ENCODE results near the gene DLEC1.

GRCh38 chr3:38114052-38114874 is 75.3 kb downstream of the DLEC1 start:
- TF ChIP-seq, protein P1, sequence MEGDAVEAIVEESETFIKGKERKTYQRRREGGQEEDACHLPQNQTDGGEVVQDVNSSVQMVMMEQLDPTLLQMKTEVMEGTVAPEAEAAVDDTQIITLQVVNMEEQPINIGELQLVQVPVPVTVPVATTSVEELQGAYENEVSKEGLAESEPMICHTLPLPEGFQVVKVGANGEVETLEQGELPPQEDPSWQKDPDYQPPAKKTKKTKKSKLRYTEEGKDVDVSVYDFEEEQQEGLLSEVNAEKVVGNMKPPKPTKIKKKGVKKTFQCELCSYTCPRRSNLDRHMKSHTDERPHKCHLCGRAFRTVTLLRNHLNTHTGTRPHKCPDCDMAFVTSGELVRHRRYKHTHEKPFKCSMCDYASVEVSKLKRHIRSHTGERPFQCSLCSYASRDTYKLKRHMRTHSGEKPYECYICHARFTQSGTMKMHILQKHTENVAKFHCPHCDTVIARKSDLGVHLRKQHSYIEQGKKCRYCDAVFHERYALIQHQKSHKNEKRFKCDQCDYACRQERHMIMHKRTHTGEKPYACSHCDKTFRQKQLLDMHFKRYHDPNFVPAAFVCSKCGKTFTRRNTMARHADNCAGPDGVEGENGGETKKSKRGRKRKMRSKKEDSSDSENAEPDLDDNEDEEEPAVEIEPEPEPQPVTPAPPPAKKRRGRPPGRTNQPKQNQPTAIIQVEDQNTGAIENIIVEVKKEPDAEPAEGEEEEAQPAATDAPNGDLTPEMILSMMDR (IDR thresholded peaks at IDR 0.05) = no peak
- TF ChIP-seq POLR2A (IDR thresholded peaks at IDR 0.05) = no peak

All from lower leg skin (tissue), 3 donors.